H9 (cell line): ENCODE measurements around the gene PCDHB8. TPM values are rescaled to one million over a fixed set of nuclear protein-coding genes. Genes with fewer than 3 reads are reported as not detected.
"Not testable (repeated sequence)": the region's sequence is repeated elsewhere in the genome, so short reads cannot be mapped to it uniquely, and the experiment has no call there.

ENCODE experiments used
- DNase-seq: peaks from one replicate; pipeline ENCODE4 v3.0.0-alpha.2; 2017
- H2AFZ ChIP-seq: one replicate; pipeline ENCODE4 v1.6.1; 2013; ENCODE audit warnings: mild to moderate bottlenecking, low read length, control low read depth, moderate library complexity
- H2AK5ac ChIP-seq: 2 replicates; pipeline ENCODE4 v1.6.1; 2013; ENCODE audit warnings: low read length, control low read depth, mixed read lengths; ENCODE audit not compliant: insufficient read length
- H2BK120ac ChIP-seq: one replicate; pipeline ENCODE4 v1.6.1; 2013; ENCODE audit warnings: low read depth, mild to moderate bottlenecking, low read length, control low read depth, inconsistent platforms; ENCODE audit not compliant: poor library complexity, severe bottlenecking
- H2BK12ac ChIP-seq: 2 replicates; pipeline ENCODE4 v1.6.1; 2013; ENCODE audit warnings: low read length, control low read depth, mixed read lengths, low read depth; ENCODE audit not compliant: insufficient read length
- H2BK15ac ChIP-seq: 2 replicates; pipeline ENCODE4 v1.6.1; 2013; ENCODE audit warnings: low read depth, low read length, control low read depth
- H2BK20ac ChIP-seq: one replicate; pipeline ENCODE4 v1.6.1; 2013; ENCODE audit warnings: low read depth, mild to moderate bottlenecking, low read length, control low read depth, inconsistent platforms; ENCODE audit not compliant: poor library complexity, severe bottlenecking
- H2BK5ac ChIP-seq: 2 replicates; pipeline ENCODE4 v1.6.1; 2013; ENCODE audit warnings: low read length, control low read depth, mixed read lengths; ENCODE audit not compliant: insufficient read length
- H3K14ac ChIP-seq: 2 replicates; pipeline ENCODE4 v1.6.1; 2013; ENCODE audit warnings: low read length, control low read depth; ENCODE audit not compliant: insufficient read depth
- H3K18ac ChIP-seq: 2 replicates; pipeline ENCODE4 v1.6.1; 2013; ENCODE audit warnings: low read depth, mild to moderate bottlenecking, mixed read lengths, low read length, control low read depth; ENCODE audit not compliant: insufficient read length
- H3K23ac ChIP-seq: 2 replicates; pipeline ENCODE4 v1.6.1; 2013; ENCODE audit warnings: low read length, control low read depth, mixed read lengths, low read depth; ENCODE audit not compliant: insufficient read length
- H3K23me2 ChIP-seq: 2 replicates; pipeline ENCODE4 v1.6.1; 2013; ENCODE audit warnings: low read depth, mild to moderate bottlenecking, mixed read lengths, low read length, control low read depth; ENCODE audit not compliant: insufficient read length, poor library complexity, severe bottlenecking
- H3K27ac ChIP-seq: 2 replicates; pipeline ENCODE4 v1.5.1; 2013; ENCODE audit warnings: low read length, control low read depth, mixed read lengths, low read depth; ENCODE audit not compliant: insufficient read length
- H3K27me3 ChIP-seq: 2 replicates; pipeline ENCODE4 v1.6.1; 2013; ENCODE audit warnings: low read length, control low read depth, inconsistent platforms; ENCODE audit not compliant: insufficient read depth
- H3K4ac ChIP-seq: 2 replicates; pipeline ENCODE4 v1.6.1; 2013; ENCODE audit warnings: low read depth, mild to moderate bottlenecking, control low read depth, inconsistent platforms, low read length, moderate library complexity
- H3K4me1 ChIP-seq: 2 replicates; pipeline ENCODE4 v1.6.1; 2013; ENCODE audit warnings: low read length, control low read depth, inconsistent platforms; ENCODE audit not compliant: insufficient read depth
- H3K4me2 ChIP-seq: 2 replicates; pipeline ENCODE4 v1.6.1; 2013; ENCODE audit warnings: low read length, control low read depth, mixed read lengths; ENCODE audit not compliant: insufficient read length, insufficient read depth
- H3K56ac ChIP-seq: 2 replicates; pipeline ENCODE4 v1.6.1; 2013; ENCODE audit warnings: low read depth, mild to moderate bottlenecking, mixed read lengths, low read length, control low read depth; ENCODE audit not compliant: insufficient read length
- H3K79me1 ChIP-seq: 2 replicates; pipeline ENCODE4 v1.6.1; 2013; ENCODE audit warnings: low read depth, mild to moderate bottlenecking, moderate library complexity, low read length, control low read depth, inconsistent platforms; ENCODE audit not compliant: insufficient read depth, poor library complexity, severe bottlenecking
- H3K79me2 ChIP-seq: 2 replicates; pipeline ENCODE4 v1.6.1; 2013; ENCODE audit warnings: low read length, control low read depth, inconsistent platforms; ENCODE audit not compliant: insufficient read depth
- H3K9ac ChIP-seq: 2 replicates; pipeline ENCODE4 v1.6.1; 2013; ENCODE audit warnings: low read length, control low read depth, mixed read lengths; ENCODE audit not compliant: insufficient read length; ENCODE audit errors: extremely low read depth
- H3K9me3 ChIP-seq: one replicate; pipeline ENCODE4 v1.6.1; 2013; ENCODE audit warnings: low read depth, low read length, inconsistent platforms; ENCODE audit not compliant: control insufficient read depth
- H3T11ph ChIP-seq: one replicate; pipeline ENCODE4 v1.6.1; 2013; ENCODE audit warnings: mild to moderate bottlenecking, low read length, control low read depth, inconsistent platforms
- H4K20me1 ChIP-seq: one replicate; pipeline ENCODE4 v1.6.1; 2013; ENCODE audit not compliant: control insufficient read depth, insufficient read length, insufficient read depth
- H4K5ac ChIP-seq: 2 replicates; pipeline ENCODE4 v1.6.1; 2013; ENCODE audit warnings: low read depth, mild to moderate bottlenecking, mixed read lengths, low read length, control low read depth; ENCODE audit not compliant: insufficient read length
- H4K8ac ChIP-seq: replicated peaks from 2 replicates; pipeline ENCODE4 v1.6.1; 2013; ENCODE audit warnings: low read length, control low read depth, mixed read lengths, low read depth; ENCODE audit not compliant: insufficient read length
- H4K91ac ChIP-seq: 2 replicates; pipeline ENCODE4 v1.6.1; 2013; ENCODE audit warnings: low read depth, mild to moderate bottlenecking, moderate library complexity, mixed read lengths, low read length, control low read depth; ENCODE audit not compliant: insufficient read length
- H3K27ac Mint-ChIP-seq, 3 experiments: 2 replicates in 2 of 3; 3 replicates in 1 of 3; pipeline ENCODE4 v1.8.0; 2020 to 2021; ENCODE audit warnings: mixed read lengths in 3 of 3, mild to moderate bottlenecking in 1 of 3, moderate library complexity in 1 of 3
- H3K27me3 Mint-ChIP-seq: 2 replicates; pipeline ENCODE4 v1.8.0; 2021; ENCODE audit warnings: low read depth, mild to moderate bottlenecking, moderate library complexity, mixed read lengths
- H3K36me3 Mint-ChIP-seq, 3 experiments: 2 replicates in 2 of 3; 3 replicates in 1 of 3; pipeline ENCODE4 v1.8.0; 2020 to 2021; ENCODE audit warnings: low read depth in 3 of 3, mixed read lengths in 3 of 3; ENCODE audit not compliant: insufficient read depth in 1 of 3
- H3K4me1 Mint-ChIP-seq, 2 experiments: 2 replicates each; pipeline ENCODE4 v1.8.0; 2020; ENCODE audit warnings: mixed read lengths in 2 of 2
- H3K4me3 Mint-ChIP-seq, 2 experiments: 2 replicates in 1 of 2; 3 replicates in 1 of 2; pipeline ENCODE4 v1.8.0; 2020 to 2021; ENCODE audit warnings: mild to moderate bottlenecking in 2 of 2, mixed read lengths in 2 of 2, moderate library complexity in 1 of 2
- H3K9me3 Mint-ChIP-seq, 2 experiments: 2 replicates in 1 of 2; 3 replicates in 1 of 2; pipeline ENCODE4 v1.8.0; 2020; ENCODE audit warnings: mild to moderate bottlenecking in 2 of 2, mixed read lengths in 2 of 2, moderate library complexity in 1 of 2
- WGBS: extraction: QIAGEN DNeasy Blood & Tissue Kit; methylation state at CpG from one replicate; pipeline ENCODE4 v1.1.7; 2013; ENCODE audit warnings: missing lambda C conversion rate, low lambda C conversion rate, mixed read lengths; ENCODE audit not compliant: insufficient read length; ENCODE audit errors: extremely low coverage; 5-methylcytosine and 5-hydroxymethylcytosine counted together
- total RNA-seq: library from RNA; stranded (reverse); gene quantifications from 2 replicates; pipeline ENCODE4 v1.2.1, GENCODE V29; 2021

Gene PCDHB8
- total RNA-seq, 1 experiment from 2014 or later: 0.57 TPM

GRCh38 chr5:141179876-141180275 lies 2.3 kb downstream of the PCDHB8 start:
- H2BK20ac ChIP-seq, H3K23me2 ChIP-seq, H2BK5ac ChIP-seq, H3K4me1 Mint-ChIP-seq, H2BK120ac ChIP-seq, H4K8ac ChIP-seq, H3K9ac ChIP-seq, H3K27me3 Mint-ChIP-seq, H3K79me2 ChIP-seq, H3K14ac ChIP-seq, H3K4me1 ChIP-seq, H3K4ac ChIP-seq, H4K5ac ChIP-seq, H3K56ac ChIP-seq, H3K27ac Mint-ChIP-seq, H2AFZ ChIP-seq, H3K23ac ChIP-seq, H4K20me1 ChIP-seq, H3K27ac ChIP-seq, H4K91ac ChIP-seq, H3K4me3 Mint-ChIP-seq, H3T11ph ChIP-seq, H2BK15ac ChIP-seq, DNase-seq, H3K79me1 ChIP-seq, H2AK5ac ChIP-seq, H3K18ac ChIP-seq, H2BK12ac ChIP-seq, H3K4me2 ChIP-seq, H3K27me3 ChIP-seq, H3K9me3 ChIP-seq: not testable (repeated sequence)
- Mint-ChIP-seq H3K36me3 (peaks cover 9 to 24% (median 13%) of the 10 kb centered on the region in 3 experiments), H3K9me3 (peaks cover 20 to 26% of the 10 kb centered on the region in 2 experiments)
- WGBS: no CpG with 5 or more reads among the region's 32 CpGs
